ENCODE measurements around the gene OR1D5.
A peak's percentile ranks its signal among the peaks of the same experiment; 100 is the strongest.
"Not testable (repeated sequence)": the region's sequence is repeated elsewhere in the genome, so short reads cannot be mapped to it uniquely, and the experiment has no call there.

OR1D5 gene

DNA sequence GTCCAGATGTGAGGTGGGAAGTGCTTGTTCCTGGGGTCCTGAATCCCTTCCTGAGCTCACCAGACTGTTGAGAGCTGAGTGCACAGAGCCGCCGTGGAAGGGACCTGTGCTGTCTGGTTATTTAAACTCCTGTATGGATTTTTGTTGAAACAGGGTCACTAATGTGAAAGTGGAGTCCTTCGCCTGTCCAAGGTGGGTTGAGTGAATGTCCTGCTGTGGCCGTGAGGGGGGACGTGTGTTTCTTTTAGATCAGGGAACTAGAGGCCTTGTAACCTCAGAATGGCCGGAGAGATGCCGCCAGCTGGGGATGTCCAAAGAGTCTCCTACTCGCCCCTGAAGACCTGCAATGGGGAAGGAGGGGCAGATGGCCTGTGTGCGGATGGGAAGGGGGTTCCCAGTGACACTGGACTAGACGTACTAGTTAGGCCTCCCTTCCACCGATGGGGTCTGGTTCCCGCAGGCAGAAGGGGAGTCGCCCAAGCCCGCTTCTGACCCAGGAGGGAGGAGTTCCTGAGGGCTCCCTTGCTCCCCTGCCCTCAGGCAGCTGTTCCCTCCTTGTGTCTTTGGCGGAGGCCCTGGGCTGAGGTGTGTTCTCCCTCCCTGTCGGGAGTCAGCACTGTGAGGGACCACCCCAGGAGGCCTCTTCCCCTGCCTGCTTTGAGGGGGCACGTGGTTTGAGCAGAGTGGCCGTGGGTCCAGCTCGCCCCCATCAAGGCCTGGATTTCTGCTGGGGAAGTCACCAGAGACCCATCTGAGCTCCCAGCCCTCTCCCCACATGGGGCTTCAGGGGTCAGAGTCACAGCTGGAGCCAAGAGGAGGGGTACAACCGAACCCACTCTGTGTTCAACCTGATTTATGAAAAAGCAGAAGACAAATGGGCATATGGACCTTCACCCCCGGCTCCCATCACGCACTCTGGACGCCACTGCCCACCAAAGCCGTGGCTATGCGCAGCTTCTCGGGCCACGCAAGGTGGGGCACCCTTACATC, 30.9 kb downstream of the OR1D5 start:
- DNase-seq (ENCODE audit: low spot score) = no peak

GRCh38 chr17:3030852-3031470, 32.4 kb downstream of the OR1D5 start:
- DNase-seq (ENCODE audit: low spot score) = not testable (repeated sequence)

GRCh38 chr17:3030096-3030495, 33.3 kb downstream of the OR1D5 start:
- no peak for DNase-seq (ENCODE audit: low spot score)

GRCh38 chr17:3029213-3029913, 34.0 kb downstream of the OR1D5 start:
- no peak for DNase-seq (ENCODE audit: low spot score)

GRCh38 chr17:3027786-3028532, 35.4 kb downstream of the OR1D5 start:
- no peak for DNase-seq (ENCODE audit: low spot score)

- no peak for DNase-seq (ENCODE audit: low spot score)
Observed at GRCh38 chr17:3026856-3027751, 36.3 kb downstream of the OR1D5 start.

- DNase-seq (ENCODE audit: low spot score) = no peak
Observed at GRCh38 chr17:3026125-3026855, 37.1 kb downstream of the OR1D5 start.

DNA sequence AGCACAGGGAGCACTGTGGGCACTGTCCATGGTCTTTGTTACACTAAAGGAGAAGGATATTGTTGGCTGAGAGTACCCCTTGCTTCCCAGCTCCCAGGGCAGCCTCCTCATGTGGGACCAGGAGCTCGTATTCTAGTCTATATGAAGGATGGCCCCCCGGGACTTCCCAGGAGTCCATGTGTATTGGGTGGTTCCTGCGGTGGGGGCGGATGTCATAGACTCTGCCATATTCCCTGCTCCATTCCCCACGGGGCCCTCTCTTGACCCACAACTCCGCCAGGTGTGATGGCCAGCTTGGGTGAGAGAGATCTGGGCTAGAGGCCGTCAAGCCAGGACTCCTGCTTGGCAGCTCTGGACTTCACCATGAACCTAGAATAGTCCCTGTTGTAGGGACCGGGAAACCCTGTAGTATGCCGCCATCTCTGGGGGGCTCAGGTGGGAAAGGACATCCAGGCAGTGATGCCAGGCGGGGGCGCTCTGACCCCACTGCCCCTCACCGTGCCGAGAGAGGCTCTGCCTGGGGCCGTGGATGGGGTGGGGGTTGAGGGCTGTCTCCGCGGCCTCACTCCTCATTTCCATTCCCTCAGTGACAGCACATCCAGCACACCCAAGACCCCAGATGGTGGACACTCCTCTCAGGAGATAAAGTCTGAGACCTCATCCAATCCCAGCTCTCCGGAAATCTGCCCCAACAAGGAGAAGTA, 37.8 kb downstream of the OR1D5 start:
- no peak for DNase-seq (ENCODE audit: low spot score)

DNA sequence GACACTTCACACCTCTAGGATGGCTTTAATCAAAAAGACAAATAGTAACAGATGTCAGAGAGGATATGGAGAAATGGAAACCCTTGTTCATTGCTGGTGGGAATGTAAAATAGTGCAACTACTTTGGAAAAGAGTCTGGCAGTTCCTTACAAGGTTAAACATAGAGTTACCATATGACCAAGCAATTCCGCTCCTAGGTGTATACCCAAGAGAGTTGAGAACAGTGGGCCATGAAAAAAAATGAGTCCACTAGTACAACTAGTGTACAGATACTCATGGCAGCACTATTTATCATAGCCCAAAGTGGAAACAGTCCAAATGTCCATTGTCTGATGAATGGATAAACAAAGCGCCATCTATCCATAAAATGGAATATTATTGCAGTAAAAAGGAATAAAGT, 39.1 kb downstream of the OR1D5 start:
- no peak for DNase-seq (ENCODE audit: low spot score)

- no peak for DNase-seq (ENCODE audit: low spot score)
Observed at GRCh38 chr17:3022197-3022596, 41.2 kb downstream of the OR1D5 start.

DNA sequence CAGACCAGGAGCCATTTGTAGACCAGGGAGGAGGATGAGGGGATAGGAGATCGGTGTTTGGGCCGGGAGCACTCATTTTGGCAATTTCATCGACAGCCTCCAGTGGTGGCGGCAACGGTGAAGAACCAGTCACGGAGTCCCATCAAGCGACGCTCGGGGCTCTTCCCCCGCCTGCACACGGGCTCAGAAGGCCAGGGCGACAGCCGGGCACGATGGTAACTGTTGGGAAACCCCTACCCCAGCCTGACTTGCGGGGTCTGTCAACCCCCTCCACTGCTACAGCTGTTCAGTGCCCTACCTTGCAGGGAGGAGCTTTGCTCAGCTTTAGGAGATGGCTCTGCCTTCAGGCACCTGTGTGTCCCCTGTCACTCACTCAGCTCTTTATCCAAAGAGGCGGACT, 43.0 kb downstream of the OR1D5 start:
- no peak for DNase-seq (ENCODE audit: low spot score)

DNA sequence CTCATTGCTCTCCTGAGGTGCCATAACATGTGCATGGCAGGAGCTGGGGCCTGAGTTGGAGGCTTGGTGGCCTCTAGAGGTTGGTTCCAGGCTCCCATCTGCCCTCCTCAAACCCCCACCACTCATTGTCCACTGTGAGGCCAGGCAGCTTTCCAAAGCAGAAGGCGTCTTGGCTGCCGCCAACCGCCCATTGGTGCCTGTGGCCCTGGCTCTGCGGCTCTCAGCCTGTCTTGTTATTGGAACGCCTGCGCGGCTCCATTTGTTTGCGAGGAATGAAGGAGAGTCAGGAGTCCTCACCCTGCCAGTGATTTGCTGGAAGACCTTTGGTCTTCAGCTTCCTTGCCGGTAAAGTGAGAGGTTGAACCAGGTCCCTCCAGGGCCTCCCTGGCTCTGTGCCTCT, 43.6 kb downstream of the OR1D5 start:
- DNase-seq (ENCODE audit: low spot score) = no peak

DNA sequence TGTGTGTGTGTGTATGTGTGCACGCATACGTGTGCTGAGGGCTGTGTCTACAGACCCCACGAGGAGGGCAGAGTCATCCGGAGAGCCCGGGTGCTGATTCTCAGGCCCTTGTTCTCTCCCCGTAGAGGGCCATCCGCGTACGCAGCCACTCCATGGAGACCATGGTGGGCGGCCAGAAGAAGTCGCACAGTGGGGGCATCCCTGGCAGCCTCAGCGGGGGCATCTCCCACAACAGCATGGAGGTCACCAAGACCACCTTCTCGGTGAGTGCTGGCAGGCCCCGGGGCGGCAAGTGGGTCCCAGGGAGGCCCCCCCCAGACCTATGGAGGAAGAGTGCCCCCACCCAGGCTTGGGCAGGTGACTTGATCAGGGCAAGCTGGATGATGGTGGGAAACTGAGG, 45.5 kb downstream of the OR1D5 start:
- no peak for DNase-seq (ENCODE audit: low spot score)

- no peak for DNase-seq (ENCODE audit: low spot score)
Observed at GRCh38 chr17:3015890-3016289, 47.5 kb downstream of the OR1D5 start.

DNA sequence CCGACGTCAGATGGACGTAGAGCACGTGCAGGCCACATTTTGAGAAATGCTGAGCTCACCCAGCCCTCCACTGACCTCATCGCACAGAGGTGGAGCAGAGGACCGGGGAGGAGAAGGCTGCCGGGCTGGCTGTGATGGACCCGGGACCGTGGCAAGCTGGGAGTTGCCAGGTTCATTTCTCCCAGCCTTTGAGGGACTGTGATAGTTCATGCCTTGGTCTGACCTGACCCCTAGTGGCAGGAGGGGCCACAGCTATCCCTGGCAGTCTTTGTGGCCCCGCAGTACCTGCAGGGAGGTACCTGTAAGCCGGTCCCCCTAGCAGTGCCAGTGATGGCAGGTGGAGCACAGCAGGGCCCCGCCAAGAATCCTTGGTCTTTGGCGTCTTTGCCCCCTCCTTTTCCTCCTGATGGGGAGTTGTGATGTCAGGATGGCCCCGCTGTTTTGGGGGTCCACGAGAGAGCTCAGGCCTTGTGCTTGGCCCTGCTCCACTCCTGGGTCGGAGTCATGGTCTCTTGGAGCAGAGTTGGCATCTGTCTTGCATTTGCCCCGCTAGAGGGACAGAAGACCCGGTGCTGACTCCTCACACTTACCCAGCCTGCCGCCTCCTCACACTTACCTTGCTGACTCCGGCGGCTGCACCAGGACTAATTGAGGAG, 50.4 kb downstream of the OR1D5 start:
- DNase-seq (ENCODE audit: low spot score) = peak; percentile 84

Data from GM03348 (cell line).